ENCODE data around the gene ULBP1. TPM values are rescaled to one million over a fixed set of nuclear protein-coding genes. Genes with fewer than 3 reads are reported as not detected.
"Not testable (repeated sequence)": the region's sequence is repeated elsewhere in the genome, so short reads cannot be mapped to it uniquely, and the experiment has no call there.

Gene ULBP1
- total RNA-seq, 1 experiment from 2014 or later = not detected

DNA sequence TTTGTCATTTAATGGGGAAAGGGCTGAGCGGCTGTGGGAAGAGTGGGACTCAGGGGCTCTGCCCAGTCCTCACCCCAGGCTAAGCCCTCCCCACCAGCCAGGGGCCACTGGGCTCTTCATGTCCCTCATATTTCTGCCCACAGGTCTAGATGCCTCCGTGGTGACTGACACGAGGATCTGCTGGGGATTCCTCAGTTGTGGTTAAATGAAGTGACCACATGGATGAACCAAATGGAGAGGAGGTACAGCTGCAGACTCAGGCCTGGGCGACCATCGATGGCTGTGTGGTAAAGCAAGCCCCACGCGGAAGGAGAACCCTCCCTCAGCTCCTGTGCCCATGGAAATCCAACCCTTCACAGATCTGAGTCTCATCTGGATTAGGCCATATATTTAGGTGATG lies 32.2 kb downstream of the ULBP1 start:
- no peaks in the 10 kb centered on the region for H3K36me3 Mint-ChIP-seq (ENCODE audit: insufficient read depth, unreplicated experiment)
- peaks cover 36% of the 10 kb centered on the region for H3K27me3 Mint-ChIP-seq (ENCODE audit: insufficient read depth, unreplicated experiment)
- no peak overlapping the region for H3K27ac Mint-ChIP-seq (ENCODE audit: low read depth, unreplicated experiment)
- CTCF ChIA-PET = interaction anchor here (1.0 to 1.1 kb wide), 2 partner anchors 17 to 399 kb away, joined by 3 to 4 read pairs; no protein-coding TSS in a partner anchor
- H3K4me3 Mint-ChIP-seq (ENCODE audit: unreplicated experiment) = no peak overlapping the region
- no TSS peak for BruUV-seq (replicated peaks)
- TF ChIP-seq, protein P1, sequence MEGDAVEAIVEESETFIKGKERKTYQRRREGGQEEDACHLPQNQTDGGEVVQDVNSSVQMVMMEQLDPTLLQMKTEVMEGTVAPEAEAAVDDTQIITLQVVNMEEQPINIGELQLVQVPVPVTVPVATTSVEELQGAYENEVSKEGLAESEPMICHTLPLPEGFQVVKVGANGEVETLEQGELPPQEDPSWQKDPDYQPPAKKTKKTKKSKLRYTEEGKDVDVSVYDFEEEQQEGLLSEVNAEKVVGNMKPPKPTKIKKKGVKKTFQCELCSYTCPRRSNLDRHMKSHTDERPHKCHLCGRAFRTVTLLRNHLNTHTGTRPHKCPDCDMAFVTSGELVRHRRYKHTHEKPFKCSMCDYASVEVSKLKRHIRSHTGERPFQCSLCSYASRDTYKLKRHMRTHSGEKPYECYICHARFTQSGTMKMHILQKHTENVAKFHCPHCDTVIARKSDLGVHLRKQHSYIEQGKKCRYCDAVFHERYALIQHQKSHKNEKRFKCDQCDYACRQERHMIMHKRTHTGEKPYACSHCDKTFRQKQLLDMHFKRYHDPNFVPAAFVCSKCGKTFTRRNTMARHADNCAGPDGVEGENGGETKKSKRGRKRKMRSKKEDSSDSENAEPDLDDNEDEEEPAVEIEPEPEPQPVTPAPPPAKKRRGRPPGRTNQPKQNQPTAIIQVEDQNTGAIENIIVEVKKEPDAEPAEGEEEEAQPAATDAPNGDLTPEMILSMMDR (IDR thresholded peaks at IDR 0.05; ENCODE audit: unreplicated experiment) = no peak
- POLR2A ChIA-PET = no interaction called here
- intact Hi-C loops (cut with micrococcal nuclease) = no loop called here
- H3K9me3 Mint-ChIP-seq (ENCODE audit: unreplicated experiment) = no peaks in the 10 kb centered on the region
- H3K4me1 Mint-ChIP-seq (ENCODE audit: insufficient read depth, unreplicated experiment) = no peaks in the 10 kb centered on the region
- no peak for DNase-seq (ENCODE audit: unreplicated experiment)

GRCh38 chr6:149999636-150000035 lies 35.9 kb downstream of the ULBP1 start:
- intact Hi-C loops (cut with micrococcal nuclease) = no loop called here
- POLR2A ChIA-PET = interaction anchor here (0.6 kb wide), 1 partner anchor 8 kb away, joined by 3 read pairs; no protein-coding TSS in a partner anchor
- no peak overlapping the region for H3K27ac Mint-ChIP-seq (ENCODE audit: low read depth, unreplicated experiment)
- no peaks in the 10 kb centered on the region for H3K36me3 Mint-ChIP-seq (ENCODE audit: insufficient read depth, unreplicated experiment)
- no peaks in the 10 kb centered on the region for H3K27me3 Mint-ChIP-seq (ENCODE audit: insufficient read depth, unreplicated experiment)
- no peaks in the 10 kb centered on the region for H3K9me3 Mint-ChIP-seq (ENCODE audit: unreplicated experiment)
- H3K4me3 Mint-ChIP-seq (ENCODE audit: unreplicated experiment) = no peak overlapping the region
- CTCF ChIA-PET = interaction anchor here (0.5 kb wide), 1 partner anchor 65 kb away, joined by 3 read pairs; no protein-coding TSS in a partner anchor
- no TSS peak for BruUV-seq (replicated peaks)
- TF ChIP-seq, protein P1 (IDR thresholded peaks at IDR 0.05; ENCODE audit: unreplicated experiment) = no peak
- no peak for DNase-seq (ENCODE audit: unreplicated experiment)
- peaks cover 7% of the 10 kb centered on the region for H3K4me1 Mint-ChIP-seq (ENCODE audit: insufficient read depth, unreplicated experiment)

DNA sequence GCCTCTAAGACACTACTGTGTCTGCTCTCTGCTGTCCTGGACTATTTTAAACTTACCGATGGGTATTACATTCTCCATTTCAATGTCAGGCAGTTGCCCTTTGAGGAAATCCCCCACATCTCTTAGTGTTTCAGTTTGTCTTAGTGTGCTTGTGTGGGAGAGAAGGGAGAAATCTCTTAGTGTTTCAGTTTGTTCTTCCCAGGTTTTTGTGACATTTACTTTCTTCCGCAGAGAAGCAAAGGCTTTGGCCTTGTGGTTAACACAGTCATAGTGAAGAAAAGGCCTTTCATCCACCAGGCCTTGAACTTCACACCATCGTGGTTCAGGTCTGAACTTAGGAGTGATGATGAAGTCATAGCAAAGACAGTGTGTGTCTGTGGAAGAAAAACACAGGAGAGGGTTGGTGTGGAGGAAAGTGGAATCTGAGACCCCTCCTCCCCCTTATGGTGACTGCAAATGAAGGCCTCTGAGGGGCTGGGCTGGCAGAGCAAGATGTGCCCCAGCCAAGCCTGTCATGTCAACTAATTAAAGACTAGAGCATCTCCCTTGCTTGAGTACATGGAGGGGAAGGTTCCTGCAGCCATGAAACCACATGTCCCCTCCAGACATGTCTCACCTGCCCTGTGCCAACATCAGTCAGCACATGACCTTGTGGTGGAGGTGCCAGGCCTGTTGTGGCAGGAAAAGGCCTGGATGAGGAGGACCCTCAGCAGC lies 37.7 kb downstream of the ULBP1 start:
- H3K27me3 Mint-ChIP-seq (ENCODE audit: insufficient read depth, unreplicated experiment) = no peaks in the 10 kb centered on the region
- no peak overlapping the region for H3K4me3 Mint-ChIP-seq (ENCODE audit: unreplicated experiment)
- POLR2A ChIA-PET = no interaction called here
- TF ChIP-seq, protein P1 (IDR thresholded peaks at IDR 0.05; ENCODE audit: unreplicated experiment) = no peak
- H3K36me3 Mint-ChIP-seq (ENCODE audit: insufficient read depth, unreplicated experiment) = no peaks in the 10 kb centered on the region
- no TSS peak for BruUV-seq (replicated peaks)
- no peak overlapping the region for H3K27ac Mint-ChIP-seq (ENCODE audit: low read depth, unreplicated experiment)
- H3K9me3 Mint-ChIP-seq (ENCODE audit: unreplicated experiment) = no peaks in the 10 kb centered on the region
- CTCF ChIA-PET = no interaction called here
- DNase-seq (ENCODE audit: unreplicated experiment) = no peak
- H3K4me1 Mint-ChIP-seq (ENCODE audit: insufficient read depth, unreplicated experiment) = peaks cover 7% of the 10 kb centered on the region
- intact Hi-C loops (cut with micrococcal nuclease) = no loop called here

- peaks cover 7% of the 10 kb centered on the region for H3K4me1 Mint-ChIP-seq (ENCODE audit: insufficient read depth, unreplicated experiment)
- H3K9me3 Mint-ChIP-seq (ENCODE audit: unreplicated experiment) = no peaks in the 10 kb centered on the region
- POLR2A ChIA-PET = no interaction called here
- no peak overlapping the region for H3K4me3 Mint-ChIP-seq (ENCODE audit: unreplicated experiment)
- intact Hi-C loops (cut with micrococcal nuclease) = no loop called here
- H3K27ac Mint-ChIP-seq (ENCODE audit: low read depth, unreplicated experiment) = no peak overlapping the region
- BruUV-seq (replicated peaks) = no TSS peak
- H3K36me3 Mint-ChIP-seq (ENCODE audit: insufficient read depth, unreplicated experiment) = no peaks in the 10 kb centered on the region
- TF ChIP-seq, protein P1 (IDR thresholded peaks at IDR 0.05; ENCODE audit: unreplicated experiment) = no peak
- DNase-seq (ENCODE audit: unreplicated experiment) = no peak
- CTCF ChIA-PET = no interaction called here
- H3K27me3 Mint-ChIP-seq (ENCODE audit: insufficient read depth, unreplicated experiment) = no peaks in the 10 kb centered on the region
Observed at GRCh38 chr6:150002710-150003109, 39.0 kb downstream of the ULBP1 start.

DNA sequence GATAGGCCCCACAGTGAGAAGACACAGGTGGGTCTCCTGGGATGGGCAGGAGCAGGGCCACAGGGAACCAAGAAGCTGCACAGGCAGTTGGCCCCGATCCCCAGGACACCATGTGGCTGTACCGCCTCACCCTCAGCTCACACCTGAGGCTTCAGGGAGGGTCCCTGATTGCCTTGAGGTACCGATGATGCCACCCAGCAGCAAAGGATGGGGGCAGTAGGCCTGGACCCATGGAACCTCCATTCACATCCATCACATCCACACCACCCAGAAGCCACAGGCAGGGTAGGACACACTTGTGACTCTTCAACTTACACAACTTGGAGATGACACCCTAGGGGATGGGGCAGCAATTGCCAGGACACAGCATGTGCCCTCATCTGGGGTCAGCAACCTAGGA lies 39.9 kb downstream of the ULBP1 start:
- H3K4me3 Mint-ChIP-seq (ENCODE audit: unreplicated experiment); H3K27me3 Mint-ChIP-seq (ENCODE audit: insufficient read depth, unreplicated experiment); DNase-seq (ENCODE audit: unreplicated experiment); BruUV-seq (replicated peaks); H3K9me3 Mint-ChIP-seq (ENCODE audit: unreplicated experiment); intact Hi-C loops (cut with micrococcal nuclease); CTCF ChIA-PET; POLR2A ChIA-PET; H3K36me3 Mint-ChIP-seq (ENCODE audit: insufficient read depth, unreplicated experiment); H3K27ac Mint-ChIP-seq (ENCODE audit: low read depth, unreplicated experiment): not testable (repeated sequence)
- H3K4me1 Mint-ChIP-seq (ENCODE audit: insufficient read depth, unreplicated experiment) = peaks cover 13% of the 10 kb centered on the region

Measured in MCF 10A (cell line).